ENCODE data around the gene CCDC27.

- TF ChIP-seq POLR2A (IDR thresholded peaks at IDR 0.05) (no peak), POLR2AphosphoS5 (IDR thresholded peaks at IDR 0.05) (no peak)
Observed at GRCh38 chr1:3820316-3820715, 68.1 kb downstream of the CCDC27 start.

All from spleen (tissue), 3 donors.